H9 (cell line): ENCODE measurements around the gene XG. TPM values are rescaled to one million over a fixed set of nuclear protein-coding genes. Genes with fewer than 3 reads are reported as not detected.

ENCODE experiments used
- DNase-seq: peaks from one replicate; pipeline ENCODE4 v3.0.0-alpha.2; 2017
- H2AFZ ChIP-seq: one replicate; pipeline ENCODE4 v1.6.1; 2013; ENCODE audit warnings: mild to moderate bottlenecking, low read length, control low read depth, moderate library complexity
- H2AK5ac ChIP-seq: 2 replicates; pipeline ENCODE4 v1.6.1; 2013; ENCODE audit warnings: low read length, control low read depth, mixed read lengths; ENCODE audit not compliant: insufficient read length
- H2BK120ac ChIP-seq: one replicate; pipeline ENCODE4 v1.6.1; 2013; ENCODE audit warnings: low read depth, mild to moderate bottlenecking, low read length, control low read depth, inconsistent platforms; ENCODE audit not compliant: poor library complexity, severe bottlenecking
- H2BK12ac ChIP-seq: 2 replicates; pipeline ENCODE4 v1.6.1; 2013; ENCODE audit warnings: low read length, control low read depth, mixed read lengths, low read depth; ENCODE audit not compliant: insufficient read length
- H2BK15ac ChIP-seq: 2 replicates; pipeline ENCODE4 v1.6.1; 2013; ENCODE audit warnings: low read depth, low read length, control low read depth
- H2BK20ac ChIP-seq: one replicate; pipeline ENCODE4 v1.6.1; 2013; ENCODE audit warnings: low read depth, mild to moderate bottlenecking, low read length, control low read depth, inconsistent platforms; ENCODE audit not compliant: poor library complexity, severe bottlenecking
- H2BK5ac ChIP-seq: 2 replicates; pipeline ENCODE4 v1.6.1; 2013; ENCODE audit warnings: low read length, control low read depth, mixed read lengths; ENCODE audit not compliant: insufficient read length
- H3K14ac ChIP-seq: 2 replicates; pipeline ENCODE4 v1.6.1; 2013; ENCODE audit warnings: low read length, control low read depth; ENCODE audit not compliant: insufficient read depth
- H3K18ac ChIP-seq: 2 replicates; pipeline ENCODE4 v1.6.1; 2013; ENCODE audit warnings: low read depth, mild to moderate bottlenecking, mixed read lengths, low read length, control low read depth; ENCODE audit not compliant: insufficient read length
- H3K23ac ChIP-seq: 2 replicates; pipeline ENCODE4 v1.6.1; 2013; ENCODE audit warnings: low read length, control low read depth, mixed read lengths, low read depth; ENCODE audit not compliant: insufficient read length
- H3K23me2 ChIP-seq: 2 replicates; pipeline ENCODE4 v1.6.1; 2013; ENCODE audit warnings: low read depth, mild to moderate bottlenecking, mixed read lengths, low read length, control low read depth; ENCODE audit not compliant: insufficient read length, poor library complexity, severe bottlenecking
- H3K27ac ChIP-seq: 2 replicates; pipeline ENCODE4 v1.5.1; 2013; ENCODE audit warnings: low read length, control low read depth, mixed read lengths, low read depth; ENCODE audit not compliant: insufficient read length
- H3K27me3 ChIP-seq: 2 replicates; pipeline ENCODE4 v1.6.1; 2013; ENCODE audit warnings: low read length, control low read depth, inconsistent platforms; ENCODE audit not compliant: insufficient read depth
- H3K4ac ChIP-seq: 2 replicates; pipeline ENCODE4 v1.6.1; 2013; ENCODE audit warnings: low read depth, mild to moderate bottlenecking, control low read depth, inconsistent platforms, low read length, moderate library complexity
- H3K4me1 ChIP-seq: 2 replicates; pipeline ENCODE4 v1.6.1; 2013; ENCODE audit warnings: low read length, control low read depth, inconsistent platforms; ENCODE audit not compliant: insufficient read depth
- H3K4me2 ChIP-seq: 2 replicates; pipeline ENCODE4 v1.6.1; 2013; ENCODE audit warnings: low read length, control low read depth, mixed read lengths; ENCODE audit not compliant: insufficient read length, insufficient read depth
- H3K56ac ChIP-seq: 2 replicates; pipeline ENCODE4 v1.6.1; 2013; ENCODE audit warnings: low read depth, mild to moderate bottlenecking, mixed read lengths, low read length, control low read depth; ENCODE audit not compliant: insufficient read length
- H3K79me1 ChIP-seq: 2 replicates; pipeline ENCODE4 v1.6.1; 2013; ENCODE audit warnings: low read depth, mild to moderate bottlenecking, moderate library complexity, low read length, control low read depth, inconsistent platforms; ENCODE audit not compliant: insufficient read depth, poor library complexity, severe bottlenecking
- H3K79me2 ChIP-seq: 2 replicates; pipeline ENCODE4 v1.6.1; 2013; ENCODE audit warnings: low read length, control low read depth, inconsistent platforms; ENCODE audit not compliant: insufficient read depth
- H3K9ac ChIP-seq: 2 replicates; pipeline ENCODE4 v1.6.1; 2013; ENCODE audit warnings: low read length, control low read depth, mixed read lengths; ENCODE audit not compliant: insufficient read length; ENCODE audit errors: extremely low read depth
- H3K9me3 ChIP-seq: one replicate; pipeline ENCODE4 v1.6.1; 2013; ENCODE audit warnings: low read depth, low read length, inconsistent platforms; ENCODE audit not compliant: control insufficient read depth
- H3T11ph ChIP-seq: one replicate; pipeline ENCODE4 v1.6.1; 2013; ENCODE audit warnings: mild to moderate bottlenecking, low read length, control low read depth, inconsistent platforms
- H4K20me1 ChIP-seq: one replicate; pipeline ENCODE4 v1.6.1; 2013; ENCODE audit not compliant: control insufficient read depth, insufficient read length, insufficient read depth
- H4K5ac ChIP-seq: 2 replicates; pipeline ENCODE4 v1.6.1; 2013; ENCODE audit warnings: low read depth, mild to moderate bottlenecking, mixed read lengths, low read length, control low read depth; ENCODE audit not compliant: insufficient read length
- H4K8ac ChIP-seq: replicated peaks from 2 replicates; pipeline ENCODE4 v1.6.1; 2013; ENCODE audit warnings: low read length, control low read depth, mixed read lengths, low read depth; ENCODE audit not compliant: insufficient read length
- H4K91ac ChIP-seq: 2 replicates; pipeline ENCODE4 v1.6.1; 2013; ENCODE audit warnings: low read depth, mild to moderate bottlenecking, moderate library complexity, mixed read lengths, low read length, control low read depth; ENCODE audit not compliant: insufficient read length
- H3K27ac Mint-ChIP-seq, 3 experiments: 2 replicates in 2 of 3; 3 replicates in 1 of 3; pipeline ENCODE4 v1.8.0; 2020 to 2021; ENCODE audit warnings: mixed read lengths in 3 of 3, mild to moderate bottlenecking in 1 of 3, moderate library complexity in 1 of 3
- H3K27me3 Mint-ChIP-seq: 2 replicates; pipeline ENCODE4 v1.8.0; 2021; ENCODE audit warnings: low read depth, mild to moderate bottlenecking, moderate library complexity, mixed read lengths
- H3K36me3 Mint-ChIP-seq, 3 experiments: 2 replicates in 2 of 3; 3 replicates in 1 of 3; pipeline ENCODE4 v1.8.0; 2020 to 2021; ENCODE audit warnings: low read depth in 3 of 3, mixed read lengths in 3 of 3; ENCODE audit not compliant: insufficient read depth in 1 of 3
- H3K4me1 Mint-ChIP-seq, 2 experiments: 2 replicates each; pipeline ENCODE4 v1.8.0; 2020; ENCODE audit warnings: mixed read lengths in 2 of 2
- H3K4me3 Mint-ChIP-seq, 2 experiments: 2 replicates in 1 of 2; 3 replicates in 1 of 2; pipeline ENCODE4 v1.8.0; 2020 to 2021; ENCODE audit warnings: mild to moderate bottlenecking in 2 of 2, mixed read lengths in 2 of 2, moderate library complexity in 1 of 2
- H3K9me3 Mint-ChIP-seq, 2 experiments: 2 replicates in 1 of 2; 3 replicates in 1 of 2; pipeline ENCODE4 v1.8.0; 2020; ENCODE audit warnings: mild to moderate bottlenecking in 2 of 2, mixed read lengths in 2 of 2, moderate library complexity in 1 of 2
- WGBS: extraction: QIAGEN DNeasy Blood & Tissue Kit; methylation state at CpG from one replicate; pipeline ENCODE4 v1.1.7; 2013; ENCODE audit warnings: missing lambda C conversion rate, low lambda C conversion rate, mixed read lengths; ENCODE audit not compliant: insufficient read length; ENCODE audit errors: extremely low coverage; 5-methylcytosine and 5-hydroxymethylcytosine counted together
- total RNA-seq: library from RNA; stranded (reverse); gene quantifications from 2 replicates; pipeline ENCODE4 v1.2.1, GENCODE V29; 2021
- TF ChIP-seq, protein P1 (sequence below): fragments of 200-600 bp; sonication (generic); conservative IDR thresholded peaks from 3 replicates; pipeline ENCODE4 v1.8.0; 2021; ENCODE audit warnings: antibody characterized with exemption, mild to moderate bottlenecking

Gene XG
- total RNA-seq, 1 experiment from 2014 or later, result 1.1 TPM

DNA sequence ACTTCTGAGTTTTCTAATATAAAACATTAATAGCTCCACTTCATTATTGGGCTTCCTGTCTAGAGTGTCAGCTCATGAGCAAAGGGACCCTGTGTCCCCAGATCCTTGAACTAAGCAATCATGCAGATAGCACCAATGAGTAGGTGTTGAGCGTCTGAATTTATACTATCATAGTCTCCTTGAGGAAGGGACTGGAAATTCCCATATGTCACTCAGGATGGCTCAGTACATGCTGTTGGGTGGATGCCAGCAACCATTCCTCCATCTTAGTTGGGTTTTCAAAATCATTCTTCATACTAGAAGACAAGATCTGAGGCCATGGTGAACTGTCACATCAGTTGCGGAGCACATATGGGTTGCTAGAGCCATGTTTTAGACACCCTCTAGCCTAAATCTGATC is 33.0 kb upstream of the XG start:
- no peak overlapping the region for H3K18ac ChIP-seq
- no peaks in the 10 kb centered on the region for H3K9me3 ChIP-seq
- H3K23ac ChIP-seq, result no peak overlapping the region
- no peaks in the 10 kb centered on the region for H3K4me1 ChIP-seq
- H3K79me1 ChIP-seq, result no peaks in the 10 kb centered on the region
- no peak overlapping the region for H4K91ac ChIP-seq
- H4K8ac ChIP-seq, result no peak overlapping the region
- no peak overlapping the region for H2BK120ac ChIP-seq
- no peak overlapping the region for H2AFZ ChIP-seq
- no peaks in the 10 kb centered on the region for H4K20me1 ChIP-seq
- no peak overlapping the region for H2AK5ac ChIP-seq
- no peak overlapping the region for H3K14ac ChIP-seq
- no peak overlapping the region for H3K4me2 ChIP-seq
- H3K56ac ChIP-seq, result no peak overlapping the region
- H3K4me1 Mint-ChIP-seq, result 0 out of 4 replicates have a peak, but pooled peaks cover 0 to 2% of the 10 kb centered on the region in 2 experiments
- H2BK5ac ChIP-seq, result no peak overlapping the region
- H2BK20ac ChIP-seq, result no peak overlapping the region
- no peak overlapping the region for H3K4me3 Mint-ChIP-seq
- H3K4ac ChIP-seq, result no peak overlapping the region
- WGBS, result no CpG with 5 or more reads among the region's 2 CpGs
- no peaks in the 10 kb centered on the region; the same call in 1 of the 2 replicates for H3K27me3 Mint-ChIP-seq
- no peaks in the 10 kb centered on the region for H3K27me3 ChIP-seq
- TF ChIP-seq, protein P1, sequence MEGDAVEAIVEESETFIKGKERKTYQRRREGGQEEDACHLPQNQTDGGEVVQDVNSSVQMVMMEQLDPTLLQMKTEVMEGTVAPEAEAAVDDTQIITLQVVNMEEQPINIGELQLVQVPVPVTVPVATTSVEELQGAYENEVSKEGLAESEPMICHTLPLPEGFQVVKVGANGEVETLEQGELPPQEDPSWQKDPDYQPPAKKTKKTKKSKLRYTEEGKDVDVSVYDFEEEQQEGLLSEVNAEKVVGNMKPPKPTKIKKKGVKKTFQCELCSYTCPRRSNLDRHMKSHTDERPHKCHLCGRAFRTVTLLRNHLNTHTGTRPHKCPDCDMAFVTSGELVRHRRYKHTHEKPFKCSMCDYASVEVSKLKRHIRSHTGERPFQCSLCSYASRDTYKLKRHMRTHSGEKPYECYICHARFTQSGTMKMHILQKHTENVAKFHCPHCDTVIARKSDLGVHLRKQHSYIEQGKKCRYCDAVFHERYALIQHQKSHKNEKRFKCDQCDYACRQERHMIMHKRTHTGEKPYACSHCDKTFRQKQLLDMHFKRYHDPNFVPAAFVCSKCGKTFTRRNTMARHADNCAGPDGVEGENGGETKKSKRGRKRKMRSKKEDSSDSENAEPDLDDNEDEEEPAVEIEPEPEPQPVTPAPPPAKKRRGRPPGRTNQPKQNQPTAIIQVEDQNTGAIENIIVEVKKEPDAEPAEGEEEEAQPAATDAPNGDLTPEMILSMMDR, result no peak
- peaks cover 38 to 64% (median 57%) of the 10 kb centered on the region in 3 experiments for H3K36me3 Mint-ChIP-seq
- H3K9me3 Mint-ChIP-seq, result peaks cover 0 to 3% of the 10 kb centered on the region in 2 experiments; a peak in 2 of 5 replicates
- no peak for DNase-seq
- no peaks in the 10 kb centered on the region for H3K23me2 ChIP-seq
- H2BK15ac ChIP-seq, result no peak overlapping the region
- H3K27ac ChIP-seq, result no peak overlapping the region
- no peak overlapping the region for H4K5ac ChIP-seq
- H3T11ph ChIP-seq, result no peak overlapping the region
- H3K79me2 ChIP-seq, result no peaks in the 10 kb centered on the region
- H3K9ac ChIP-seq, result no peak overlapping the region
- no peak overlapping the region for H3K27ac Mint-ChIP-seq
- H2BK12ac ChIP-seq, result no peak overlapping the region
